ENCODE measurements around the gene TRIM17.

The TRIM17 gene

DNA sequence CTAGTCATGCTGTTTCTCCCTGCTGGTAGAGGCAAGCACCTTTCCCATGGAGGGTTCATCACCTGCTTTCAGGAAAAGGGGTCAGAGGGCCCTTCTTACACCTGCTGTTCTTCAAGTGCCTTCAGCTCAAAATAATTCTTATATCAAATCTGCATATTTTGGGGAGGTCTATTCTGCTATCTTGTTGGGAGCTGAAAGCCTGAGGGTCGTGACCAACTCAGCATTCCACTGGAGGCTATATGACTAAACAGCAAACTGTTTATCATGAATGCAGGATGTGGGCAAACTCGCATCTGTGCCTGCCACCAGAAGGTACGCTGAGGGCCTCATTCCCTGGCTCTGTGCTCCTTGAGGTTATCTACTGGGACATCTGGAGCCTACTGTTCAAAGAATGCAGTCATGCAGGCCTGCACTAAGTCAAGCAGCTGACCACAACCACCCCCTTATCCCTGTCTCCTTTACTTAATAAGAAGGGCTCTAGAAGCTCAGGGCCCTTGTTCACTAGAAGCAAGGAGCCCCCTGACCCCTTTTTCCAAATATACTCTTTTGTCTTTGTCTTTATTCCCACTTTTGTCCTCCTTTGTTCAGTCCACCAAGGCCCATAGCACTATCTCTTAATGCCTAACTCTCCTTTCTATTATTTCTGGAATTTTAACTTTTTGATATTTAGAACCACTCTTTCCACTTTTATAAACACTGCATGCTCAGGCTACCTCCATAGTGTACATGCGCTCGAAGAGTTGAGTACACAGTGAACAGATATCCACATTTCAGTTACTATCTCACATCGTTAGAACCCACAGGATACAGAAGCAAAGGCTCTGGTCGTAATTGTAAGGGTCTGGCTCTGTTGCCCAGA, 4.5 kb upstream of the TRIM17 start:
- Histone ChIP-seq H3K36me3 (replicated peaks) (no peaks in the 10 kb centered on the region), H3K27me3 (ENCODE audit: low read depth) (no peaks in the 10 kb centered on the region), H3K4me1 (no peaks in the 10 kb centered on the region), H3K4me3 (no peak overlapping the region), H3K9me3 (no peaks in the 10 kb centered on the region)
- in situ Hi-C loops (cut with MboI; ENCODE audit: low sequenced_read_pairs) = no loop called here
- DNase-seq (ENCODE audit: low spot score in 2 of 2) = no peak

DNA sequence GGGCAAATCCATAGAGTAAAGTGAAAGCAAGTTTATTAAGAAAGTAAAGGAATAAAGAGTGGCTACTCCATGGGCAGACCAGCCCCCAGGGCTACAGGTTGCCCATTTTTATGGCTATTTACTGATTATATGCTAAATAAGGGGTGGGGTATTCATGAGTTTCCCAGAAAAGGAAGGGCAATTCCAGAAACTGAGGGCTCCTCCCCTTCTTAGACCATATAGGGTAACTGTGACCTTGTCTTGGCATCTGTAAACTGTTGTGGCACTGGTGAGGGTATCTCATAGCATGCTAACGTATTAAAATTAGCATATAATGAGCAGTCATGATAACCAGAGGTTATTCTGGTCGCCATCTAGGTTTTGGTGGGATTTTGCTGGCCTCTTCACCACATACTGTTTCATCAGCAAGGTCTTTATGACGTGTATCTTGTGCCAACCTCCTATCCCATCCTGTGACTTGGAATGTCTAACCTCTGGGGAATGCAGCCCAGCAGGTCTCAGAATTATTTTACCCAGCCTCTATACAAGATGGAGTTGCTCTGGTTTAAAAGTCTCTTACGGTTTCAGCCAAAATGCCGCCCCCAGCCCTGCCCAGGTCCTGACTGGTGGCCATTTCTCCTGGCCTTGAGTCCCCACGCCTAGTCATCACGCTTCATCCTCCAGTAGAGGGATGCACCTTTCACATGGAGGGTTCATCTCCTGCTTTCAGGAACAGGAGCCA, 982 bp upstream of the TRIM17 start:
- H3K27me3 ChIP-seq (ENCODE audit: low read depth) = no peaks in the 10 kb centered on the region
- in situ Hi-C loops (cut with MboI; ENCODE audit: low sequenced_read_pairs) = no loop called here
- DNase-seq (ENCODE audit: low spot score in 2 of 2) = no peak
- no peaks in the 10 kb centered on the region for H3K36me3 ChIP-seq (replicated peaks)
- no peaks in the 10 kb centered on the region for H3K4me1 ChIP-seq
- H3K4me3 ChIP-seq = no peak overlapping the region
- no peaks in the 10 kb centered on the region for H3K9me3 ChIP-seq

DNA sequence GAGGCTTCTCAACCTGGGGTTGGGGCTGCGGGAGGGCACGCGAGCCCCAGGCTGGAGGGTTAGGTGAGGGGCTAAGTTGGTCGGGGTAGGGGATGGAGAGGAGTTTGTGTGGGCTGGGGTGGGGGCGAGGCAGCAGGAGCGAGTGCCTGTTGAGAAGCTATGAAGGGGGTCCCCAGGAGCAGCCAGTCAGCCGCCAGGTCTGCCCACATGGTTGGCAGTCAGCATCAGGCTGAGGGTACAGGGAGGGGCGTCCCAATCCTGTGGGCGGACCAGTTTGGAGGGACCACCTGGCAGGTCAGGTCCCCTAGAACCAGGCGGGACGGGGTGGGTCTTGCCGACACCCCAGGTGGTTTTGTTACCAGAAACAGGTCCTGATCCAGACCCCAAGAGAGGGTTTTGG, 400 bp upstream of the TRIM17 start:
- Histone ChIP-seq H3K9me3 (no peaks in the 10 kb centered on the region), H3K36me3 (replicated peaks) (no peaks in the 10 kb centered on the region), H3K4me3 (no peak overlapping the region), H3K4me1 (no peaks in the 10 kb centered on the region), H3K27me3 (ENCODE audit: low read depth) (no peaks in the 10 kb centered on the region)
- in situ Hi-C loops (cut with MboI; ENCODE audit: low sequenced_read_pairs) = no loop called here
- no peak for DNase-seq (ENCODE audit: low spot score in 2 of 2)

DNA sequence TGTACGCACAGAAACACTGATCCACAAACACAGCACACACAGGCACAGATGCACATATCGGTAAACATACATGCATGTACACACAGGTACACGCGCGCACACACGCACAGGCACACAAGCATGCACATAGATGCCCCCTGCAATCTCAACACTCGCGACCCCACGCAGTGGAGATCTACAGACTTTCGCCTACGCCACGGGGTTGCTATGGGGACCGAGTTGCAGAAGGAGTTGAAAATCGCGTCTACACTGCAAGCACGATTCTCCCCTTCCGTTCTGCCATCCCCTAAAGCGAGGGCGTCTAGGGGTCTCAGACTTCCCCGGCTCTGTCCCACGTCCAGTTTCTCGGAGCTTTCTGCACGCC, 826 bp downstream of the TRIM17 start:
- in situ Hi-C loops (cut with MboI; ENCODE audit: low sequenced_read_pairs) = no loop called here
- H3K9me3 ChIP-seq = no peaks in the 10 kb centered on the region
- no peak for DNase-seq (ENCODE audit: low spot score in 2 of 2)
- H3K4me3 ChIP-seq = no peak overlapping the region
- H3K27me3 ChIP-seq (ENCODE audit: low read depth) = no peaks in the 10 kb centered on the region
- no peaks in the 10 kb centered on the region for H3K36me3 ChIP-seq (replicated peaks)
- H3K4me1 ChIP-seq = no peaks in the 10 kb centered on the region

DNA sequence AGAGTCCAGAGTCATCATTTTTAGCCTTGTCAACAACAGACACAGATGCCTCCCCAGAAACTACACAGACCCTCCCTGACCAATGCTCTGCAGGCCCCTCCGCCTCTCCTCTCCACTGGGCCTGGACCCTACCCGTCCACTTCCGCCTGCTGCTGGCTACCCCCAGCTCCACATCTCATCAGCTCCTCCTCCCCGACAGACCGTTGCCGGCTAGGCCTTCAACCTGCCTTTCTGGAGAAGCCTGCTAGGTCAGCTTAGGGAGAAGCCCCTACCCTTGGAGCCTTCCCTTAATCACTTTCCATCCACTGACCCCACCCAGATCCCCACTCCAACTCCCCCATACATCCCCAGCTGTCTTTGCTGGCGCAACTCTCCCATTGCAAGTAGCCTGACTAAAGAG, 1.4 kb downstream of the TRIM17 start:
- H3K4me3 ChIP-seq = no peak overlapping the region
- H3K9me3 ChIP-seq = no peaks in the 10 kb centered on the region
- DNase-seq (ENCODE audit: low spot score in 2 of 2) = no peak
- in situ Hi-C loops (cut with MboI; ENCODE audit: low sequenced_read_pairs) = no loop called here
- no peaks in the 10 kb centered on the region for H3K4me1 ChIP-seq
- no peaks in the 10 kb centered on the region for H3K36me3 ChIP-seq (replicated peaks)
- no peaks in the 10 kb centered on the region for H3K27me3 ChIP-seq (ENCODE audit: low read depth)

DNA sequence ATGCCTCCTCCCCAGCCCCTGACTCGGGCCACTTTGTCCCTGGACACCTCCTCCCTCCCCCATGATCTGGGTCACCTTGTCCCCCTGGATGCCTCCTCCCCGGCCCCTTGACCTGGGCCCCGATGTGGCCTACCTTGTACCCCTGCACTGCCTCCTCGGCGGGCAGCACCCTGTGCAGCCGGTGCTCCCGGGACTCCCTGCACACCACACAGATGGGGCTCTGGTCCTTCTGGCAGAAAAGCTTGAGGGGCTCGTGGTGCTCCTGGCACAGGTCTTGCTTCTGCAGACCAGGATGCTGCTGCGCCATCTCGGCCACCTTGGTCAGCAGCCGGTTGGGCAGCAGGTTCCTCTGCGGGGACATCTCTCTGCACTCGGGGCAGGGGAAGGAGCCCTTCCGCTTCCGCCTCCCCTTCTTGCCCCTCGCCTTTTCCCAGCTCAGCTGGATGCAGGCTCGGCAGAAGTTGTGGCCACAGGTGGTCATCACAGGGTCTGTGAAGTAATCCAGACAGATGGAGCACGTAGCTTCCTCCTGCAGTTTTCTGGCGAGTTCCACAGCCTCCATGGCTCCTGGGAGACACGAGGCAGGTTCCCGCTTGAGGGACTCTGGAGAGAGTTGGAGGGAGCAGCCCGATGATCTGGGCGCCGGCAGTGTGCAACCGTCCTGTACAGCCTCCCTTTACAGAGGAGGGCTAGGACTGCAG, 2.0 kb downstream of the TRIM17 start:
- no peak for DNase-seq (ENCODE audit: low spot score in 2 of 2)
- Histone ChIP-seq H3K36me3 (replicated peaks) (no peaks in the 10 kb centered on the region), H3K4me1 (no peaks in the 10 kb centered on the region), H3K9me3 (no peaks in the 10 kb centered on the region), H3K4me3 (no peak overlapping the region), H3K27me3 (ENCODE audit: low read depth) (no peaks in the 10 kb centered on the region)
- in situ Hi-C loops (cut with MboI; ENCODE audit: low sequenced_read_pairs) = no loop called here

DNA sequence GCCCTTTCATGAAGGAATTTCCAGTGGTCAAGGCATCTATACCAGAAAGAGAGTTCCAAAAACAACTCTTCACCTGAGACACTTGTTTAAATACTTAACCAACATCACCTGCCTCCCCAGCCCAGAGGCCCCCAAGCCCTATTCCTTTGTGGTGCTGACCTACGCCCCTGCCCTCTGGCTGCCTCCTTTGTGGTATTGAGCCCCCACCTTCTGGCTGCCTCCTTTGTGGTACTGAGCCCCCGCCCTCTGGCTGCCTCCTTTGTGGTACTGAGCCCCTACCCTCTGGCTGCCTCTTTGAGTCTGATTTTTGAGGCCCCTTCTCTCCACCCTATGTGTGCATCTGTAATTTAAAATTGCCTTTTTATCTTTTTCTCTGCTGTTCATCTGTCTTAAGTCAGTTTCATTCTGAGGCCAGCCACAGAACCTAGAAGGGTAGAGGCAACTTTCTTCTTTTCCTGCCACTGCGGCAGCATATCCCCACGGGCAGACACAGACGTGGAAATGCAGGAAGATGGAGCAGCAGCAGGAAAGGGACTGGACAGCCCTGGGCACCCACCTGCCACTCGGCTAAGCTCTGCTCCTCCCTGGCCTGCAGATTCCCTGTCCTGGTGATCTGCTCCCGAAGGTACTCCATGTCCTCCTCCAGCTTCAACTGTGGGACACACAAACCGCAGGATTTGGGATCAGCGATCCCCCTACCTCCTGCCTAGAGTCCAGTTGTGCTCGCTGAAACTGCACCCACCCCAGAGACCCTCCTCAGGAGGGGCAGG, 3.2 kb downstream of the TRIM17 start:
- DNase-seq (ENCODE audit: low spot score in 2 of 2) = no peak
- H3K27me3 ChIP-seq (ENCODE audit: low read depth) = no peaks in the 10 kb centered on the region
- no peaks in the 10 kb centered on the region for H3K4me1 ChIP-seq
- no peak overlapping the region for H3K4me3 ChIP-seq
- H3K9me3 ChIP-seq = no peaks in the 10 kb centered on the region
- in situ Hi-C loops (cut with MboI; ENCODE audit: low sequenced_read_pairs) = no loop called here
- H3K36me3 ChIP-seq (replicated peaks) = no peaks in the 10 kb centered on the region

DNA sequence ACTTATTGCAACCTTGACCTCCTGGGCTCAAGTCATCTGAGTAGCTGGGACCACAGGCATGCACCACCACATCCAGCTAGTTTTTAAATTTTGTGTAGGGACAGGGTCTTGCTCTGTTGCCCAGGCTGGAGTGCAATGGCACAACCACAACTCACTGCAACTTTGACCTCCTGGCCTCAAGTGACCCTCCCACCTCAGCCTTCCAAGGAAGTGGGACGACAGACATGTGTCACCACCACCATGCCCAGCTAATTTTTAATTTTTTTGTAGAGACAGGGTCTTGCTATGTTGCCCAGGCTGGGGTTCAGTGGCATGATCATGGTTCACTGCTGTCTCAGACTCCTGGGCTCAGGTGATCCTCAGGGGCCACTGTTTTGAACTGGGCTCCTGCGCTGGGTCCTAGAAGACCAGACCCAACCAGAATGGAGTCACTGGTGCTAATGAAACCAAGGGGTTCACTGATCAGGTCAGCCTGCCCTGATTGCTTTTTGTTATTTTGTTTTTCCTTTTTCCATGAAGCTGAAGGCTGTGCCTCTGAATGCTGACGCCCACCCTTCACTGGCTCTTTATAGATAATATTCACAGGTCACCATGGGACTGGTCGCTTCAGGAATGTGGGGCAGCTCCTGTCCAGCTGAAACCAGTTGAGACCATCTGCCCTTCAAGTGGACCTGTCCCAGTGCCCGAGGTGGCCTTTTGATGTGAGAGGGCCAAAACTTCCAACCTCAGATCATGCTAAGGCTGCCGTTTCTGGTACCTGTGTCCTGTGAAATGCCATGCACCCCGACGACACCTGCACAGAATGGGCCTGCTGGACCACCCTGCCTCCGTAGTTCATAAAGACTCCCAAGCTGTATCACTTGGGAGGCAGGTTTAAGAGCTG, 4.9 kb downstream of the TRIM17 start:
- in situ Hi-C loops (cut with MboI; ENCODE audit: low sequenced_read_pairs) = no loop called here
- no peaks in the 10 kb centered on the region for H3K9me3 ChIP-seq

DNA sequence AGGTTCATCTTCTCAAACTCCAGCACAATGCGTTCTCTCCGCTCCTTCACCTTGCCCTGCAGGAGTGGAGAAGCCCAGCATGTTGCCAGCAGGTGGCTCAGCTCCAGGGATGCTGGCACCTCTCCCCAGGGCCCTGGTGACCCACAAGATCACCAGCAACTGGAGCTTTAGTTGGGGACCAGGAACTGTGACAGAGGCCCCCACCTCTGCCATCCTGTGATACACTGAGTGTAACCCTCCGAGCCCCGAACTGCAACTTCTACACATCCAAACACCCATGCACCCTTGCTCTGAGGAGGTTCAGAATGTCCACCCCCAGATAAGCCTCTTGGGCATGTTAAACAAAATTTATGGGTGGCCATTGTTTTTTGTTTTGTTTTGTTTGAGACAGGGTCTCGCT, 5.5 kb downstream of the TRIM17 start:
- Histone ChIP-seq H3K27me3 (ENCODE audit: low read depth) (no peaks in the 10 kb centered on the region), H3K4me3 (no peak overlapping the region), H3K36me3 (replicated peaks) (no peaks in the 10 kb centered on the region), H3K9me3 (no peaks in the 10 kb centered on the region), H3K4me1 (no peaks in the 10 kb centered on the region)
- in situ Hi-C loops (cut with MboI; ENCODE audit: low sequenced_read_pairs) = no loop called here
- no peak for DNase-seq (ENCODE audit: low spot score in 2 of 2)

More for the DNA sequence above, 4.9 kb downstream of the TRIM17 start:
- Histone ChIP-seq H3K4me1 (no peaks in the 10 kb centered on the region), H3K27me3 (ENCODE audit: low read depth) (no peaks in the 10 kb centered on the region), H3K4me3 (no peak overlapping the region), H3K36me3 (replicated peaks) (no peaks in the 10 kb centered on the region)
- DNase-seq (ENCODE audit: low spot score in 2 of 2) = no peak

DNA sequence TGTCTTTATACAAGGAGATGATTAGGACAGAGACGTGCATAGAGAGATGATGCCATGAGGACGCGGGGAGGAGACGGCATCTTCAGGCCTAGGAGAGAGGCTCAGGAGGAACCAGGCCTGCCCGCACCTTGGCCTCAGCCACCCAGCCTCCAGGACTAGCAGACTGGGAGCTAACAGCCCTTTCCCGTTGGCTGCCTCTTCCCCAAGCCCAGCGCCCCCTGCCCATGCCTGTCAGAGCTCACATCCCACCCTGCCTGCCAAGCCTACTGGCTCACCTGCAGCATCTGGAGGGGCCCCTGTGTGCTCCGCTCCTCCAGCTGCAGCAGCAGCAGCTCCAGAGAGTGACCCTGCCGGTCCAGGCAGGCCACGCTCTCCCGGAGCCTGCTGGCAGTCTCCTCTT, 6.0 kb downstream of the TRIM17 start:
- no peaks in the 10 kb centered on the region for H3K27me3 ChIP-seq (ENCODE audit: low read depth)
- H3K36me3 ChIP-seq (replicated peaks) = no peaks in the 10 kb centered on the region
- no peaks in the 10 kb centered on the region for H3K4me1 ChIP-seq
- DNase-seq (ENCODE audit: low spot score in 2 of 2) = no peak
- no peaks in the 10 kb centered on the region for H3K9me3 ChIP-seq
- no peak overlapping the region for H3K4me3 ChIP-seq
- in situ Hi-C loops (cut with MboI; ENCODE audit: low sequenced_read_pairs) = no loop called here

DNA sequence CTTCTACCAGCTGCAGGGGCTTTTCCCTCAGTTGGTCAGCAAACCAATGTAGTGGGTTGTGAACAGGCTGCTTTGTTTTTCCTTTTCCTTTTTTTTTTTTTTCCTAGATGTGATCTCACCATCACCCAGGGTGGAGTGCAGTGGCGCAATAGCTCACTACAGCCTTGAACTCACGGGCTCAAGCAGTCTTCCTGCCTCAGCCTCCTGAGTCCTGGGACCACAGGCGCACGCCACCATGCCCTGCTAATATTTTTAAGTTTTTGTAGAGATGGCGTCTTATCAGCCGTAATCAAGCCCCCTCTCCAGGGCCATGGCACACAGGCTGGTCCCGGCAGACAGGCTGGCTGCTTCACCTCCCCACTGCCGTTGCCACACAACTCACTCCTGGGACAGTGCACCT, 6.6 kb downstream of the TRIM17 start:
- DNase-seq (ENCODE audit: low spot score in 2 of 2) = no peak
- no peaks in the 10 kb centered on the region for H3K27me3 ChIP-seq (ENCODE audit: low read depth)
- no peak overlapping the region for H3K4me3 ChIP-seq
- in situ Hi-C loops (cut with MboI; ENCODE audit: low sequenced_read_pairs) = no loop called here
- H3K36me3 ChIP-seq (replicated peaks) = peaks cover 2% of the 10 kb centered on the region; the same call in 1 of the 2 replicates
- no peaks in the 10 kb centered on the region for H3K9me3 ChIP-seq
- H3K4me1 ChIP-seq = peaks cover under 1% of the 10 kb centered on the region; the same call in 1 of the 2 replicates

DNA sequence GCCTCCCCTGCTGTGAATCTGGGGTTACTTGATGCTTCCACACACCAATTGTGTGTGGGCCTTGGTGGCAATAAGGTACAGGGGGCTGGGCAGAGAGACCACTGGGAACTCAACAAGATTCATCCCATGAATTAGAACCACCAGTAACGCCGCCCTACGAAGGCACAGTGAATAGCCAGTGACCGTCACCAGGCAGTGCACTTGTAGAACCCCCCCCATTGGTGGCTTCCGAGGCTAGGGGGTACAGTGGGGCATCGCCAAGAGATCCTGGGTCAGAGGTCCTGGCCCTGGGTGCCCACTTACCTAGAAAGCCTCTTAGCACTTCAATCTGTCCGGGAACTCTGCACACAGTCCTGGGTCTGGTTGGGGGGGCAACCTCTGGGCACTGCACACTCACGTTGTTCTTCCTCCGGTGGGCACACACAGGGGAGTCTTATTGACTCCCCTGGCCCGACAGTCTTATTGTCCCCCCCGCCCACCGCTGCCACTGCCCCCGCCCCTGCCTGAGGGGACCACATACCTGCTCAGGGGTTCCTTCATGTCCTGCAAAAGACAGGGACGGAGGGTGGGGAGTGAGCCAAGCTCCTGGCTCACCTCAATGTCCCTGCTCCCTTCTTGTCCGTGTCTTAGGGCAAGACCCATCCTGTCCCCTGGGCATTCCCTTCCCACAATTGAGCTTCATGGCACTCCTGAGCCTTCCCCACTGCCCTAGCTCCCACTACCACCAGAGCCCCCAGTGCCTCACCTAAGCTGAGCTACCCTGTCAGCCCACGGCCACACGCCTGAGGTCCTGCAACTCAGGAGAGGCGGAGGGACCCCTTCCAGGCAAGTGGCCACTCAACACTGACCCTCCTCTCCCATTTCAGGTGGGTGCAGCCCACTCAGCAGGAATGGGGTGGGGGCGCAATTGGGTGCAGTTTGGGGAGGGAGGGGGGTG, 7.5 kb downstream of the TRIM17 start:
- no peaks in the 10 kb centered on the region for H3K27me3 ChIP-seq (ENCODE audit: low read depth)
- no peaks in the 10 kb centered on the region for H3K9me3 ChIP-seq
- in situ Hi-C loops (cut with MboI; ENCODE audit: low sequenced_read_pairs) = no loop called here
- DNase-seq (ENCODE audit: low spot score in 2 of 2) = no peak
- peaks cover 8% of the 10 kb centered on the region; the same call in 1 of the 2 replicates for H3K4me1 ChIP-seq
- H3K4me3 ChIP-seq = no peak overlapping the region
- peaks cover 2% of the 10 kb centered on the region for H3K36me3 ChIP-seq (replicated peaks)

Measured in HAP-1 (cell line).